ENCODE data around the gene SOCS3.

Gene SOCS3

GRCh38 chr17:78342449-78343186, 17.3 kb downstream of the SOCS3 start:
- H4K20me1 ChIP-seq (ENCODE audit: insufficient read depth, low read length), result no peaks in the 10 kb centered on the region
- no peaks in the 10 kb centered on the region for H3K9me3 ChIP-seq (ENCODE audit: insufficient read depth, low read length)
- peak overlapping the region; percentile 80 for H3K4me3 ChIP-seq (ENCODE audit: low read length)
- no peaks in the 10 kb centered on the region; the same call in 1 of the 2 replicates for H3K79me2 ChIP-seq (ENCODE audit: low read length)
- TF ChIP-seq CTCF (IDR thresholded peaks at IDR 0.05; ENCODE audit: low read depth, low read length) (no peak), EZH2phosphoT487 (IDR thresholded peaks at IDR 0.05; ENCODE audit: low read depth) (no peak)
- no peak overlapping the region for H2AFZ ChIP-seq (ENCODE audit: low read depth, low read length)
- peak overlapping the region; percentile 85 for H3K9ac ChIP-seq (ENCODE audit: low read length)
- H3K4me2 ChIP-seq (ENCODE audit: low read length), result peak overlapping the region; percentile 96
- peaks cover 2% of the 10 kb centered on the region; the same call in 1 of the 2 replicates for H3K27me3 ChIP-seq (ENCODE audit: low read depth, low read length)
- peaks cover 71% of the 10 kb centered on the region for H3K4me1 ChIP-seq (ENCODE audit: low read length)
- H3K27ac ChIP-seq (ENCODE audit: low read length), result peak overlapping the region; percentile 85
- H3K36me3 ChIP-seq (replicated peaks; ENCODE audit: low read depth, low read length), result no peaks in the 10 kb centered on the region

GRCh38 chr17:78341559-78342448, 18.1 kb downstream of the SOCS3 start:
- TF ChIP-seq CTCF (IDR thresholded peaks at IDR 0.05; ENCODE audit: low read depth, low read length) (no peak), EZH2phosphoT487 (IDR thresholded peaks at IDR 0.05; ENCODE audit: low read depth) (no peak)
- no peaks in the 10 kb centered on the region; the same call in 1 of the 2 replicates for H3K27me3 ChIP-seq (ENCODE audit: low read depth, low read length)
- peak overlapping the region; percentile 96 for H3K4me2 ChIP-seq (ENCODE audit: low read length)
- H3K9me3 ChIP-seq (ENCODE audit: insufficient read depth, low read length), result no peaks in the 10 kb centered on the region
- peak overlapping the region; percentile 85 for H3K27ac ChIP-seq (ENCODE audit: low read length)
- H3K4me3 ChIP-seq (ENCODE audit: low read length), result peak overlapping the region; percentile 80
- peak overlapping the region; percentile 85 for H3K9ac ChIP-seq (ENCODE audit: low read length)
- no peaks in the 10 kb centered on the region for H4K20me1 ChIP-seq (ENCODE audit: insufficient read depth, low read length)
- H3K4me1 ChIP-seq (ENCODE audit: low read length), result peaks cover 74% of the 10 kb centered on the region
- H3K36me3 ChIP-seq (replicated peaks; ENCODE audit: low read depth, low read length), result no peaks in the 10 kb centered on the region
- no peak overlapping the region for H2AFZ ChIP-seq (ENCODE audit: low read depth, low read length)
- H3K79me2 ChIP-seq (ENCODE audit: low read length), result no peaks in the 10 kb centered on the region; the same call in 1 of the 2 replicates

- H3K4me2 ChIP-seq (ENCODE audit: low read length), result peak overlapping the region; percentile 47
- no peaks in the 10 kb centered on the region for H3K27me3 ChIP-seq (ENCODE audit: low read depth, low read length)
- no peaks in the 10 kb centered on the region for H3K9me3 ChIP-seq (ENCODE audit: insufficient read depth, low read length)
- H3K4me1 ChIP-seq (ENCODE audit: low read length), result peaks cover 81% of the 10 kb centered on the region
- peak overlapping the region; percentile 85 for H3K9ac ChIP-seq (ENCODE audit: low read length)
- H2AFZ ChIP-seq (ENCODE audit: low read depth, low read length), result no peak overlapping the region
- H4K20me1 ChIP-seq (ENCODE audit: insufficient read depth, low read length), result no peaks in the 10 kb centered on the region
- H3K79me2 ChIP-seq (ENCODE audit: low read length), result no peaks in the 10 kb centered on the region; the same call in 1 of the 2 replicates
- TF ChIP-seq EZH2phosphoT487 (IDR thresholded peaks at IDR 0.05; ENCODE audit: low read depth), result no peak
- no peak for TF ChIP-seq CTCF (IDR thresholded peaks at IDR 0.05; ENCODE audit: low read depth, low read length)
- peak overlapping the region; percentile 88 for H3K27ac ChIP-seq (ENCODE audit: low read length)
- H3K36me3 ChIP-seq (replicated peaks; ENCODE audit: low read depth, low read length), result no peaks in the 10 kb centered on the region
- no peak overlapping the region for H3K4me3 ChIP-seq (ENCODE audit: low read length)
Measured at GRCh38 chr17:78340183-78340955, 19.5 kb downstream of the SOCS3 start.
